GM23338 (cell line): Measurements from ENCODE around the gene LRBA. TPM values are rescaled to one million over a fixed set of nuclear protein-coding genes. Genes with fewer than 3 reads are reported as not detected.

ENCODE experiments used
- ATAC-seq: fragments of 200-7000 bp; cut with Tn5 transposase; 3 replicates; pipeline ENCODE4 v1.9.1; 2020
- DNase-seq: peaks from one replicate; pipeline ENCODE4 v3.0.0-alpha.2; 2015; ENCODE audit warnings: low spot score
- H2AFZ ChIP-seq: fragments of 200-600 bp; sonication (generic); 2 replicates; pipeline ENCODE4 v1.8.0; 2016; ENCODE audit warnings: antibody characterized with exemption, mild to moderate bottlenecking, moderate library complexity
- H3F3A ChIP-seq: fragments of 200-600 bp; sonication (generic); replicated peaks from 2 replicates; pipeline ENCODE4 v1.8.0; 2017; ENCODE audit warnings: antibody characterized with exemption, mixed run types, low read depth
- H3K27ac ChIP-seq: fragments of 200-600 bp; sonication (generic); 2 replicates; pipeline ENCODE4 v1.6.1; 2016; ENCODE audit warnings: low read depth
- H3K27me3 ChIP-seq: fragments of 200-600 bp; sonication (generic); 2 replicates; pipeline ENCODE4 v1.8.0; 2016; ENCODE audit warnings: mild to moderate bottlenecking, mixed run types, moderate library complexity; ENCODE audit not compliant: insufficient read depth
- H3K36me3 ChIP-seq: fragments of 200-600 bp; sonication (generic); 2 replicates; pipeline ENCODE4 v1.8.0; 2016; ENCODE audit warnings: mild to moderate bottlenecking; ENCODE audit not compliant: insufficient read depth
- H3K4me1 ChIP-seq: fragments of 200-600 bp; sonication (generic); 2 replicates; pipeline ENCODE4 v1.8.0; 2016; ENCODE audit warnings: mild to moderate bottlenecking, moderate library complexity; ENCODE audit not compliant: insufficient read depth
- H3K4me2 ChIP-seq: fragments of 200-600 bp; sonication (generic); 2 replicates; pipeline ENCODE4 v1.7.1; 2017; ENCODE audit warnings: mixed run types
- H3K4me3 ChIP-seq: fragments of 200-600 bp; sonication (generic); 2 replicates; pipeline ENCODE4 v1.6.1; 2016; ENCODE audit warnings: mixed run types
- H3K79me2 ChIP-seq: fragments of 200-600 bp; sonication (generic); replicated peaks from 2 replicates; pipeline ENCODE4 v1.8.0; 2017; ENCODE audit warnings: mild to moderate bottlenecking; ENCODE audit not compliant: insufficient read depth
- H3K9me2 ChIP-seq: fragments of 200-600 bp; sonication (generic); 2 replicates; pipeline ENCODE4 v1.8.0; 2017; ENCODE audit not compliant: insufficient read depth
- H4K20me1 ChIP-seq: fragments of 200-600 bp; sonication (generic); replicated peaks from 2 replicates; pipeline ENCODE4 v1.8.0; 2017; ENCODE audit warnings: mild to moderate bottlenecking; ENCODE audit not compliant: insufficient read depth
- H3K27ac Mint-ChIP-seq: 2 replicates; pipeline ENCODE4 v1.8.0; 2020; ENCODE audit warnings: inconsistent platforms, mild to moderate bottlenecking, moderate library complexity, mixed read lengths
- H3K27me3 Mint-ChIP-seq: 3 replicates; pipeline ENCODE4 v1.8.0; 2022; ENCODE audit warnings: low read depth, mild to moderate bottlenecking, moderate library complexity, mixed read lengths, inconsistent platforms; ENCODE audit not compliant: insufficient read depth, poor library complexity
- H3K36me3 Mint-ChIP-seq: 3 replicates; pipeline ENCODE4 v1.8.0; 2021; ENCODE audit warnings: low read depth, mild to moderate bottlenecking, inconsistent platforms, moderate library complexity, mixed read lengths
- H3K4me1 Mint-ChIP-seq: 3 replicates; pipeline ENCODE4 v1.8.0; 2020; ENCODE audit warnings: mild to moderate bottlenecking, inconsistent platforms, mixed read lengths
- H3K4me3 Mint-ChIP-seq: 3 replicates; pipeline ENCODE4 v1.8.0; 2021; ENCODE audit warnings: moderate library complexity, mild to moderate bottlenecking, inconsistent platforms, mixed read lengths
- H3K9me3 Mint-ChIP-seq: 3 replicates; pipeline ENCODE4 v1.8.0; 2020; ENCODE audit warnings: moderate library complexity, mild to moderate bottlenecking, inconsistent platforms, mixed read lengths
- CREB1 ChIP-seq: fragments of 250-450 bp; sonication (Bioruptor Pico); IDR thresholded peaks from 2 replicates; pipeline ENCODE4 v1.5.0; 2020; ENCODE audit warnings: low read depth, mild to moderate bottlenecking, moderate library complexity
- EZH2phosphoT487 ChIP-seq: fragments of 200-600 bp; sonication (generic); IDR thresholded peaks from one replicate; pipeline ENCODE4 v1.8.1; 2018; ENCODE audit warnings: antibody characterized with exemption; ENCODE audit not compliant: unreplicated experiment
- NANOG ChIP-seq: IDR thresholded peaks from 2 replicates; pipeline ENCODE4 v1.6.1; 2016; ENCODE audit warnings: antibody characterized with exemption, borderline replicate concordance
- POLR2AphosphoS5 ChIP-seq: IDR thresholded peaks from 2 replicates; pipeline ENCODE4 v1.6.1; 2016; ENCODE audit warnings: antibody characterized with exemption, low read depth
- REST ChIP-seq: IDR thresholded peaks from one replicate; pipeline ENCODE4 v1.6.1; 2018; ENCODE audit warnings: antibody characterized with exemption; ENCODE audit not compliant: unreplicated experiment
- STAT1 ChIP-seq: IDR thresholded peaks from one replicate; pipeline ENCODE4 v1.6.1; 2016; ENCODE audit warnings: antibody characterized with exemption; ENCODE audit not compliant: unreplicated experiment
- ZNF331 ChIP-seq: fragments of 250-450 bp; sonication (Bioruptor Pico); IDR thresholded peaks from 2 replicates; pipeline ENCODE4 v1.5.0; 2020; ENCODE audit warnings: low read depth, mild to moderate bottlenecking, moderate library complexity
- polyA plus RNA-seq: library from polyadenylated mRNA; unstranded; fragments of >200 nt; fragmentation: Nextera tagmentation; extraction: Ambion mirVana; gene quantifications from 2 replicates; pipeline ENCODE4 v1.2.1, GENCODE V29; 2016
- total RNA-seq: library from RNA; depleted of rRNA; stranded (reverse); fragments of >200 nt; shearing (Covaris generic); gene quantifications from 2 replicates; pipeline ENCODE4 v1.2.3, GENCODE V29; 2014
- TF ChIP-seq, protein P1 (sequence below), 2 experiments: fragments of 200-600 bp in 1 of 2; sonication (generic) in 1 of 2; conservative IDR thresholded peaks; 2 replicates each; pipeline versions ENCODE4 v1.5.1 to v1.6.1; 2016 to 2017; ENCODE audit warnings: antibody characterized with exemption in 2 of 2, low read depth in 2 of 2, mild to moderate bottlenecking in 2 of 2, moderate library complexity in 1 of 2
- TF ChIP-seq, protein P2 (sequence below): IDR thresholded peaks from 2 replicates; pipeline ENCODE4 v1.6.1; 2016; ENCODE audit warnings: antibody characterized with exemption

The LRBA gene
- total and polyA plus RNA-seq, 2 experiments from 2014 or later: 23.3 to 126 TPM

DNA sequence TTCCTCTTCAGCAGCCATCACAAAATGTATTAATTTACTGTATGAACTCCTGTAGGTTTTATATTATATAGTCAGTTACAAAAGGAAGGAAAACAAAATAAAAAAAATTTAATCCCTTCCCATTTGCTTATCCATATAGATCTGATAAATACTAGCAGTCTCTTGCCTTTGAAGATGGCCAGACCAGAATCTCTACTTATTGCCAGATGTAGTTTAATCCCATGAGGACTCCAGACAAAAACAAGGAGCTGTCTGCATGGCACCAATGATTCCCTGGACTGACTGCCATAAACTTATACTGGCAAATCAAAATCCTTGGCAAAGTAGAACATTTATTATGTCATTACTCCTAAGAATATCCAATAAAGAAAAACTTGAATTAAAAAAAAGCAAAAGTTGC, 656.4 kb downstream of the LRBA start (continued):
- TF ChIP-seq POLR2AphosphoS5 (no peak), STAT1 (no peak), ZNF331 (no peak), REST (no peak), EZH2phosphoT487 (no peak)
- TF ChIP-seq, protein P1, sequence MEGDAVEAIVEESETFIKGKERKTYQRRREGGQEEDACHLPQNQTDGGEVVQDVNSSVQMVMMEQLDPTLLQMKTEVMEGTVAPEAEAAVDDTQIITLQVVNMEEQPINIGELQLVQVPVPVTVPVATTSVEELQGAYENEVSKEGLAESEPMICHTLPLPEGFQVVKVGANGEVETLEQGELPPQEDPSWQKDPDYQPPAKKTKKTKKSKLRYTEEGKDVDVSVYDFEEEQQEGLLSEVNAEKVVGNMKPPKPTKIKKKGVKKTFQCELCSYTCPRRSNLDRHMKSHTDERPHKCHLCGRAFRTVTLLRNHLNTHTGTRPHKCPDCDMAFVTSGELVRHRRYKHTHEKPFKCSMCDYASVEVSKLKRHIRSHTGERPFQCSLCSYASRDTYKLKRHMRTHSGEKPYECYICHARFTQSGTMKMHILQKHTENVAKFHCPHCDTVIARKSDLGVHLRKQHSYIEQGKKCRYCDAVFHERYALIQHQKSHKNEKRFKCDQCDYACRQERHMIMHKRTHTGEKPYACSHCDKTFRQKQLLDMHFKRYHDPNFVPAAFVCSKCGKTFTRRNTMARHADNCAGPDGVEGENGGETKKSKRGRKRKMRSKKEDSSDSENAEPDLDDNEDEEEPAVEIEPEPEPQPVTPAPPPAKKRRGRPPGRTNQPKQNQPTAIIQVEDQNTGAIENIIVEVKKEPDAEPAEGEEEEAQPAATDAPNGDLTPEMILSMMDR (conservative IDR thresholded peaks at IDR 0.05; ENCODE audit: low read depth in 2 of 2): no peak
- TF ChIP-seq, protein P2, sequence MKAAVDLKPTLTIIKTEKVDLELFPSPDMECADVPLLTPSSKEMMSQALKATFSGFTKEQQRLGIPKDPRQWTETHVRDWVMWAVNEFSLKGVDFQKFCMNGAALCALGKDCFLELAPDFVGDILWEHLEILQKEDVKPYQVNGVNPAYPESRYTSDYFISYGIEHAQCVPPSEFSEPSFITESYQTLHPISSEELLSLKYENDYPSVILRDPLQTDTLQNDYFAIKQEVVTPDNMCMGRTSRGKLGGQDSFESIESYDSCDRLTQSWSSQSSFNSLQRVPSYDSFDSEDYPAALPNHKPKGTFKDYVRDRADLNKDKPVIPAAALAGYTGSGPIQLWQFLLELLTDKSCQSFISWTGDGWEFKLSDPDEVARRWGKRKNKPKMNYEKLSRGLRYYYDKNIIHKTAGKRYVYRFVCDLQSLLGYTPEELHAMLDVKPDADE: no peak

- no peaks in the 10 kb centered on the region for H3K36me3 ChIP-seq
- H3K36me3 Mint-ChIP-seq: no peaks in the 10 kb centered on the region
- H3K9me3 Mint-ChIP-seq: no peaks in the 10 kb centered on the region
- no peak for TF ChIP-seq NANOG
- TF ChIP-seq, protein P2: no peak
- TF ChIP-seq, protein P1 (conservative IDR thresholded peaks at IDR 0.05; ENCODE audit: low read depth in 2 of 2): no peak
- no peak for TF ChIP-seq REST
- TF ChIP-seq POLR2AphosphoS5: no peak
- no peak for TF ChIP-seq ZNF331
- no peak for TF ChIP-seq STAT1
- no peak for TF ChIP-seq CREB1 (CRISPR knock-in tag)
These were observed 657.3 kb downstream of the LRBA start for GRCh38 chr4:150357829-150358228.

More at GRCh38 chr4:150357829-150358228, 657.3 kb downstream of the LRBA start:
- no peaks in the 10 kb centered on the region; the same call in 2 of the 3 replicates for H3K4me1 Mint-ChIP-seq
- no peaks in the 10 kb centered on the region for H3F3A ChIP-seq
- no peaks in the 10 kb centered on the region for H3K4me1 ChIP-seq
- no peak overlapping the region for H3K27ac ChIP-seq
- H4K20me1 ChIP-seq: no peaks in the 10 kb centered on the region
- H2AFZ ChIP-seq: no peak overlapping the region
- no peaks in the 10 kb centered on the region for H3K79me2 ChIP-seq
- H3K27me3 ChIP-seq: no peaks in the 10 kb centered on the region
- DNase-seq: no peak
- no peak overlapping the region for H3K4me2 ChIP-seq
- H3K27ac Mint-ChIP-seq: no peak overlapping the region
- H3K4me3 Mint-ChIP-seq: no peak overlapping the region
- no peak for ATAC-seq
- H3K27me3 Mint-ChIP-seq: no peaks in the 10 kb centered on the region
- no peaks in the 10 kb centered on the region for H3K9me2 ChIP-seq
- no peak overlapping the region for H3K4me3 ChIP-seq
